K562 (cell line): ENCODE measurements around the gene RARA.

Experiments used
- CHD4 ChIP-seq: fragments of 200-600 bp; sonication (generic); IDR thresholded peaks from 3 replicates; pipeline ENCODE4 v1.6.1; 2012; ENCODE audit warnings: low read depth, mild to moderate bottlenecking, mixed read lengths, low read length, inconsistent platforms; ENCODE audit not compliant: insufficient read depth, insufficient replicate concordance, poor library complexity, severe bottlenecking
- EP300 ChIP-seq: IDR thresholded peaks from 2 replicates; pipeline ENCODE4 v1.6.1; 2012; ENCODE audit warnings: low read length, improper control_type of control experiment
- NFYB ChIP-seq: IDR thresholded peaks from 2 replicates; pipeline ENCODE4 v1.6.1; 2011; ENCODE audit warnings: mild to moderate bottlenecking, moderate library complexity; ENCODE audit not compliant: insufficient read length; ENCODE audit errors: extremely low read depth
- TCF3 ChIP-seq: sonication (generic); formaldehyde crosslinking; IDR thresholded peaks from 2 replicates; pipeline ENCODE4 v1.4.0; 2020; ENCODE audit warnings: mild to moderate bottlenecking, missing genetic modification reagents
- USF2 ChIP-seq: sonication (generic); formaldehyde crosslinking; IDR thresholded peaks from 2 replicates; pipeline ENCODE4 v1.5.0; 2020; ENCODE audit warnings: missing genetic modification reagents
- YY1 ChIP-seq, 3 experiments: IDR thresholded peaks; 2 replicates each; pipeline ENCODE4 v1.6.1; 2011; ENCODE audit warnings: low read length in 2 of 3, mild to moderate bottlenecking in 2 of 3, moderate library complexity in 2 of 3, borderline replicate concordance in 1 of 3, control low read depth in 1 of 3, low read depth in 1 of 3; ENCODE audit not compliant: insufficient read depth in 3 of 3, insufficient replicate concordance in 2 of 3, control insufficient read depth in 1 of 3, insufficient read length in 1 of 3; ENCODE audit errors: extremely low read depth in 1 of 3
- ZFX ChIP-seq: sonication (generic); formaldehyde crosslinking; IDR thresholded peaks from 2 replicates; pipeline ENCODE4 v1.8.0; 2022; ENCODE audit warnings: mild to moderate bottlenecking, missing genetic modification reagents, moderate library complexity

DNA sequence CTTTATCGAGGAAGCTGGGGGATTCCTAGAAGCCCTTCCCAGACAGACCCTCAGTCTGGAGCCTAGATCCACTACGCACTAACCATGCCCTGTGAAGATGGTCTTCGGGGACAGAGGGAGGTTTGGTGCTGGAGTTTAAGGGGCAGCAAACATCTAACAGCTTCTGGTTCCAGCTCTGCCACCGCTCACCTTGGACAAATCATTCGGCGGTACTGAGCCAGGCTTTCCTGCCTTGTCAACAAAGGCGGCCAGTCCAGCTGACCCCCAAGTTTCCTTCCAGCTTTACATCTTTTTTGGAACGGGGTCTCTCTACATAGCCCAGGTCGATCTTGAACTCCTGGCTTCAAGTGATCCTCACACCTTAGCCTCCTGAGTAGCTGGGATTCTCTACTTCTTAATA lies 55.9 kb downstream of the RARA start:
- no peak for TF ChIP-seq ZFX
- TF ChIP-seq NFYB = no peak
- TF ChIP-seq EP300 = no peak
- no peak for TF ChIP-seq CHD4
- TF ChIP-seq TCF3 (CRISPR knock-in tag) = no peak
- no peak for TF ChIP-seq USF2
- TF ChIP-seq YY1 (IDR thresholded peaks at IDR 0.05; ENCODE audit: borderline replicate concordance in 1 of 3, control insufficient read depth in 1 of 3, extremely low read depth in 1 of 3, insufficient read depth in 3 of 3, insufficient read length in 1 of 3, insufficient replicate concordance in 2 of 3, low read depth in 1 of 3, low read length in 2 of 3) = no peak
